NT2/D1 (cell line): ENCODE data around the gene PDZD8.

Experiments
- SUZ12 ChIP-seq: IDR thresholded peaks from 2 replicates; pipeline ENCODE4 v1.6.1; 2011; ENCODE audit not compliant: insufficient read length, insufficient read depth; ENCODE audit errors: extremely low read depth
- YY1 ChIP-seq: IDR thresholded peaks from 2 replicates; pipeline ENCODE4 v1.6.1; 2011; ENCODE audit not compliant: insufficient read length, insufficient read depth
- ZNF274 ChIP-seq: IDR thresholded peaks from 2 replicates; pipeline ENCODE4 v1.6.1; 2011; ENCODE audit warnings: mild to moderate bottlenecking, low read depth, low read length

DNA sequence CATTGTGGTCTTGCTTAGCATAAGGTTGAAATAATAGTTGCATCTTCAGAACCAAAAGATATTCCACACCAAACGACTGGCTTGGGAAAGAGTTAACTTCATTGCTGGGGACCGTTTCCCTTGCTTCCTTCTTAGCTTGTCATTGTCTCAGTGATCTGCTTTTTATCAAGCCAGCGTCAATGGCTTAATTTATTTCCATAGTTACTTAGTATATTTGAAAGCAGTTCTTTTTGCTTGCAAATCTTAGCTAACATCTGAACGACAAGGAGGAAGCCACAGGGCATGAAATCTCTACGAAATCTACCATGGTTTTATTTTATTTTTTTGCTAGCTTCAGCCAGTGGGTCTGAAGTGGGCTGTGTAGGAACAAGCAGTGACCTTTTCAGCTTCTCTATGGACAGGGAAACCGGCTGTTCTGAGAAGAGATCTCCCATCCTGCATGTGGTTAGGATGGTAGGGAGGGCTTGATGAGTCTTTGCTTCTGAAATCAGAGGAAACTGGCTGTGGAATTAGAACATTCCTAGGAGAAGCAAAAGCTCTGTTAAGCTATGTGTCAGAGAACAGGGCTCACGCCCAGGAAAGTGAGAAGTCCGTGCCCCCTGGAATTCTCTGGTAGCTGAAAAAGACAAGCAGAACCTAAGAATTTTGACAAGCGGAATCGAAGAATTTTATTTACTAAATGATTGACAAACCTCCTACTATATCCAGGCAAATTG is 126.3 kb downstream of the PDZD8 start:
- TF ChIP-seq SUZ12, result no peak
- no peak for TF ChIP-seq ZNF274
- TF ChIP-seq YY1, result no peak
